AG09319 (cell line): ENCODE data around the gene TMEM222.
A peak's percentile ranks its signal among the peaks of the same experiment; 100 is the strongest.

Experiments used
- DNase-seq: peaks from one replicate; pipeline ENCODE4 v3.0.0-alpha.2; 2010; ENCODE audit warnings: low read depth; ENCODE audit errors: extremely low read depth
- TF ChIP-seq, protein P1 (sequence below): IDR thresholded peaks from 2 replicates; pipeline ENCODE4 v1.5.1; 2011; ENCODE audit warnings: low read depth, mild to moderate bottlenecking, inconsistent platforms, low read length, moderate library complexity

The TMEM222 gene

DNA sequence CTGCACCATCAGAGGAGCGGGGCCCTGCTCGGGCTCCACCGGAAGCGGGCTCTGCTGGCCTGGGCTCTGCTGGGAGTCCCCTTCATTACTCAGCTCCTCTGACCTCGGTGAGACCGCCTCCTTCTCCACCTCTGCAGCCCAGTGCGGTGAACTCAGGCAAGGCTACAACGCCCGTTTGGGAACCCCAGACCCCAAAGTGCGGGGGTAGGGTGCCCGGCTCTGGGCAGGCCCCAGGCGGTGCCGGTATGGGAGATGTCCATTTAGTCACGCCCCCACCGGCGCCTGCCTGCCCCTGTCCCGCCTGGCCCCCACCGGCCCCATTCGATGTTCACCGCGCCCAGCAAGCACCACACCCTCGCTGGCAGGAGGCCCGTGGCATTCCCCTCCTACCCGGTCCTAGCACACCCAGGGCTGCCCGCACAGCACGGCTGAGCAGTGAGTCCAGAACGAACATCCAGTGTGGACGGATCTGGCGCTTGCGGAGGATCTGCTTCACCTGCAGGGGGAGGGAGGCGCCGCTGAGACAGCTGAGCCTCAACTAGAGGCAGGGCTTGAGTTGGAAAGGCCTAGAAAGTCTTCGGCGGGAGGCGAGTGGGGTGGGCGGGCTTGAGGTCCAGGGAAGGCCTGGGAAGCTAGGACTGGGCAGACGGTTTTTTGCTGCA is 34.8 kb downstream of the TMEM222 start:
- TF ChIP-seq, protein P1, sequence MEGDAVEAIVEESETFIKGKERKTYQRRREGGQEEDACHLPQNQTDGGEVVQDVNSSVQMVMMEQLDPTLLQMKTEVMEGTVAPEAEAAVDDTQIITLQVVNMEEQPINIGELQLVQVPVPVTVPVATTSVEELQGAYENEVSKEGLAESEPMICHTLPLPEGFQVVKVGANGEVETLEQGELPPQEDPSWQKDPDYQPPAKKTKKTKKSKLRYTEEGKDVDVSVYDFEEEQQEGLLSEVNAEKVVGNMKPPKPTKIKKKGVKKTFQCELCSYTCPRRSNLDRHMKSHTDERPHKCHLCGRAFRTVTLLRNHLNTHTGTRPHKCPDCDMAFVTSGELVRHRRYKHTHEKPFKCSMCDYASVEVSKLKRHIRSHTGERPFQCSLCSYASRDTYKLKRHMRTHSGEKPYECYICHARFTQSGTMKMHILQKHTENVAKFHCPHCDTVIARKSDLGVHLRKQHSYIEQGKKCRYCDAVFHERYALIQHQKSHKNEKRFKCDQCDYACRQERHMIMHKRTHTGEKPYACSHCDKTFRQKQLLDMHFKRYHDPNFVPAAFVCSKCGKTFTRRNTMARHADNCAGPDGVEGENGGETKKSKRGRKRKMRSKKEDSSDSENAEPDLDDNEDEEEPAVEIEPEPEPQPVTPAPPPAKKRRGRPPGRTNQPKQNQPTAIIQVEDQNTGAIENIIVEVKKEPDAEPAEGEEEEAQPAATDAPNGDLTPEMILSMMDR, result no peak
- DNase-seq, result no peak

DNA sequence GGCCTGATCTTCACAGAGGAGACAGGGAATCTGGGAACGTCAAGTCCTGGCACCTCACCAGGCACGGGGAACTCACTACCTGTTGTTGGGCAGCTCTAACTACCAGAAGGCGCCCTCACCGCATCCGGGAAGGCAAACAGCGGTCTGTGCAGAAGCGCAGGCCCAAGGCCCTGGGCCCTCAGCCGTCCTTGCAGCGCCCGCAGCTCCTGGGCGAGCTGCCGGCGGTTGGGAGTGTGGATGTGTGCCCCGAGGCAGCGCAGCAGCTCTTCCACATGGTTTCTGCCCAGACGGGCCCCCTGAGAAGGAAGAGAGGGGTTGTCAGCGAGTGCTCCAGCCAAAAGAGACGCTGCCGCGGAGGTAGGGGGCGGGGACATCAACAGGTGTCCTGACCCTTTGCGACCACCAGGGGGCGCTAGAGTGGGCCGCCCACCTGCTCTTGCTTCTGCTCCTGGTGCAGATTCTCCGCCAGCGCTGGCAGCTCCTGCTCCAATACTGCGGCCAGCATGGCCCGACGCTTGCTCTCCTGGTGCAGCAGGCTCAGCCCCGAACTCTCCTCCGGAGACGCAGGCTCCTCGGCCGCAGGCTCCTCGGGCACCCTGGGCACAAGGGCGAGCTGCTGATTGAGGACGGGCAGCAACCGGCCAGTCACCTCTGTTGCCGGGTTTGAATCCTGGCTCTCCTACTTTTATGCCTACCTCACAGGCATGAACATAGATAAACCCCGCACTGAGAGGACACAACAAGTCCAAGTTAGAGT is 35.5 kb downstream of the TMEM222 start:
- no peak for DNase-seq
- TF ChIP-seq, protein P1, result peak; percentile 79

DNA sequence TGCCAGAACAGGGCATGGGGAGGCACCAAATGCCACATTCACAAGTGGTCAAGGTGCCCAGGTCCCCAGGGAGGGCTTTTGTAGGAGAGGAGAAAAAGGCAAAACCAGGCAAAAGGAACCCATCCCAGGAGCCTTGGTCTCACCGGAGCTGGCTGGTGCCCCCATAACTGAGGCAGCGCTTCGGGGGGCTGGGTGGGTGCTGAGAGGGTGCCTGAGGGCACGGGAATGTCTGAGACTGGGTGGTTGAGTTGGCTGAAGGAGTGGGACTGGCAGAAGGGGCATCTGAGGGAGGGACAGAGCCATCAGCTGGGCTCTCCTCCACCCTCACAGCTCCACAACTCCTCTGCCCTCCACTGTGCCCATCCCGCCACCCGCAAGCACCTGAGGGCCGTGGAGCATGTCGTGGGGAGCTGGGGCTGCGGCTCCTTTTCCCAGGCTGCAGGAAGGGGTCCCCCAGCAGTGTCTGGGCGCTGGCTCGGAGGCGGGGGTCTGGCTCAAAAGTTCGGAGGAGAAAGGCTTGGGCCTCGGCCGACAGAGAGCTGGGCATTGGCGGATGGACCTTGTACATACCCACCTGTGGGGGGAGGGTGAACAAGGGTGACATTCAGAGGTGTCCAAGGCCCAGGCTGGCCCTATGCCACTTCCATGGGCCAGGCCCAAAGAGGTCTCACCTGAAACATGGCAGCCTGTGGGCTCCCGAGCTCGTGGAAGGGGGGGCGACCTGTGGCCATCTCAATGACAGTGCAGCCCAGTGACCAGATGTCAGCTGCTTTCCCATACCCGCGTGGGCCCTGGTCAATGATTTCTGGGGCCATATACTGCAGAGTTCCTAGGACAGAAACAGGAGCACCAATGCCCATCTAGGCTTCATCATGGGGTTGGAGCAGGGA is 36.3 kb downstream of the TMEM222 start:
- TF ChIP-seq, protein P1, result no peak

DNA sequence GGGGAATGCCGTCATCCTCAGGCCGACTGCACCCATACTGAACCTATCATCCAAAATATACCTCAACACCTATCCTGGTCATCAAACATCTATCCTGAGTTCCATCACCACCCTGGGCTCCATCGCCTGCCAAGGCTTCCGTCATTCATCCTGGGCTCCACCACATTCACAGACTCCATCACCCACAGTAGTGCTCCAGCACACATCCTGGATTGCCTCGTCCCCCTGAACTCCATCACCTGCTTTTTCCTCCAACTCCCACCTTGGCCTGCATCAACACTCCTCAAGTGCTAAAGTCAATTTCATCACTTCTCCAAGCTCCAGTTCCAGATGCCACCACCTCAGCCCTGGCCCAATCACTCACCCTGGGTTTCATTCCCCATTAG is 37.0 kb downstream of the TMEM222 start:
- TF ChIP-seq, protein P1, result no peak
- DNase-seq, result no peak

More for the DNA sequence above, 36.3 kb downstream of the TMEM222 start:
- DNase-seq, result no peak

DNA sequence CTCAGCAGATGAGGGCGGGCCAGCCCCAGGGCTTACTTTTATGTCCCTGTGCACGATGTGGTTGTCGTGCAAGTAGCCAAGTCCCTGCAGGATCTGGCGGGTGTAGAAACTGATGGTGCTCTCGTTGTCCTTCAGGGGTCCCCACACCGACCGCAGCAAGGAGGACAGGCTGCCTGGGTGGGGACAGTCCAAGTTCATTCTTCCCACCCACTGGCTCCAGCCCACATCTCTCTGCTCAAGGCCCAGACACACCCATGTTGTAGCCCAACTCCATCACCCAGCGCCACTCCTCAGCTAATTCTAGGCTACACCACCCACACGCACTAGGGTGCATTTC is 37.8 kb downstream of the TMEM222 start:
- DNase-seq, result no peak
- TF ChIP-seq, protein P1, result no peak

DNA sequence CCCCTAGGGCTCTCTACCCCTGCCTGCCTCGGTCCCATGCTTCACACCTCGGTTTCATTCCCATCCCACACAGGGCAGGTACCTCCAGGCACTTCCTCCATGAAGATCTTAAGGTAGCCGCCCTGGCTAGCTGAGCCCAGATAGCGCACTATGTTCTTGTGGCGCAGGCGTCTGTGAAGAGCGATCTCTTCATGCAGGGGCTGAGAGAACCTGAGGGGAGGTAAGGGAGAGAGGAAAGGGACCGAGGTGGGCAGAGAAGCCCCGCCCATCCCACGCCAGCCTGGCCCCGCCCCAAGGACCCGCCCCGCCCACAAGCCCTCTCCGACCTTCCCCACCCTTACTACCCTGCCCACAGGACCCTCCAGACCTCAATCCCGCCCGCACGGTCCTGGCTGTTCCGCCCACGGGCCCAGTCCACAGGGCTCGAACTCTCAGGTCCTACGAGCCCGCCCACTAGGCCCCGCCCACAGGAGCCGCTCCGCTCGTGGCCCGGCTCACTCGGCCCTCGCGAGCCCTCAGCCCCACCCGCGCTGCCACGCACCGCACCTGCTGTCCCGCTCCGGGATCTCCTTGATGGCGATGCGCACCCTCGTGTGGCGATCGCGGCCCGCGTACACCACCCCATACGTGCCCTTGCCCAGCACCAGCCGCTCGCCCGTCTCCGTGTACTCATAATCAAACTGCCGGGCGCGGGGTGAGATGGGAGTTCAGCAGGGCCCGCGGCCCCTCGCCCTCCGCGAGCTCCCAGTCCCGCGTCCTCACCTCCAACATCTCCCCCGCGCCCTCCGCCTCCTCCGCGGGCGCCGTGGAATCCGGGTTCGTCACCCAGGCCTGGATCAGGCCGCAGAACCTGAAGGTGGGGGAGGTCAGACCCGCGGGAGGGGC is 38.4 kb downstream of the TMEM222 start:
- TF ChIP-seq, protein P1, result no peak
- no peak for DNase-seq
